Liver (tissue), 3 donors: ENCODE measurements around the gene NAT14.

Experiments used
- CTCF ChIP-seq: fragments of 150-350 bp; IDR thresholded peaks from 2 replicates; pipeline ENCODE4 v1.5.1; 2017; ENCODE audit warnings: improper control_type of control experiment, low read depth, low read length; ENCODE audit not compliant: missing input control
- EGR1 ChIP-seq, 2 donors: IDR thresholded peaks; 2 replicates each; pipeline ENCODE4 v1.6.1; 2016 to 2018; ENCODE audit warnings: antibody characterized with exemption in 2 of 2, low read depth in 2 of 2
- JUND ChIP-seq, 2 donors: IDR thresholded peaks; 2 replicates each; pipeline ENCODE4 v1.6.1; 2016; ENCODE audit warnings: antibody characterized with exemption in 2 of 2
- RAD21 ChIP-seq, 2 donors: IDR thresholded peaks; 2 replicates each; pipeline ENCODE4 v1.6.1; 2016; ENCODE audit warnings: antibody characterized with exemption in 2 of 2, mild to moderate bottlenecking in 2 of 2
- REST ChIP-seq: IDR thresholded peaks from 2 replicates; pipeline ENCODE4 v1.6.1; 2016; ENCODE audit warnings: antibody characterized with exemption, mild to moderate bottlenecking
- SP1 ChIP-seq: IDR thresholded peaks from 2 replicates; pipeline ENCODE4 v1.6.1; 2018; ENCODE audit warnings: antibody characterized with exemption, mild to moderate bottlenecking
- TAF1 ChIP-seq: conservative IDR thresholded peaks from 2 replicates; pipeline ENCODE4 v1.6.1; 2016; ENCODE audit warnings: antibody characterized with exemption, mild to moderate bottlenecking
- TF ChIP-seq, protein P1 (sequence below): IDR thresholded peaks from 2 replicates; pipeline ENCODE4 v1.6.1; 2016; ENCODE audit warnings: antibody characterized with exemption
- TF ChIP-seq, protein P2 (sequence below): IDR thresholded peaks from 2 replicates; pipeline ENCODE4 v1.6.1; 2016; ENCODE audit warnings: antibody characterized with exemption
- TF ChIP-seq, protein P3 (sequence below): IDR thresholded peaks from 2 replicates; pipeline ENCODE4 v1.6.1; 2016; ENCODE audit warnings: antibody characterized with exemption
- donor health status: healthy.
- donor health status: healthy.

- TF ChIP-seq CTCF: no peak
- TF ChIP-seq EGR1 (IDR thresholded peaks at IDR 0.05; ENCODE audit: low read depth in 2 of 2): no peak
- TF ChIP-seq, protein P1, sequence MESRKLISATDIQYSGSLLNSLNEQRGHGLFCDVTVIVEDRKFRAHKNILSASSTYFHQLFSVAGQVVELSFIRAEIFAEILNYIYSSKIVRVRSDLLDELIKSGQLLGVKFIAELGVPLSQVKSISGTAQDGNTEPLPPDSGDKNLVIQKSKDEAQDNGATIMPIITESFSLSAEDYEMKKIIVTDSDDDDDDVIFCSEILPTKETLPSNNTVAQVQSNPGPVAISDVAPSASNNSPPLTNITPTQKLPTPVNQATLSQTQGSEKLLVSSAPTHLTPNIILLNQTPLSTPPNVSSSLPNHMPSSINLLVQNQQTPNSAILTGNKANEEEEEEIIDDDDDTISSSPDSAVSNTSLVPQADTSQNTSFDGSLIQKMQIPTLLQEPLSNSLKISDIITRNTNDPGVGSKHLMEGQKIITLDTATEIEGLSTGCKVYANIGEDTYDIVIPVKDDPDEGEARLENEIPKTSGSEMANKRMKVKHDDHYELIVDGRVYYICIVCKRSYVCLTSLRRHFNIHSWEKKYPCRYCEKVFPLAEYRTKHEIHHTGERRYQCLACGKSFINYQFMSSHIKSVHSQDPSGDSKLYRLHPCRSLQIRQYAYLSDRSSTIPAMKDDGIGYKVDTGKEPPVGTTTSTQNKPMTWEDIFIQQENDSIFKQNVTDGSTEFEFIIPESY: no peak
- no peak for TF ChIP-seq REST
- TF ChIP-seq JUND (IDR thresholded peaks at IDR 0.05): no peak
- no peak for TF ChIP-seq SP1
- no peak for TF ChIP-seq RAD21 (IDR thresholded peaks at IDR 0.05)
- TF ChIP-seq, protein P2, sequence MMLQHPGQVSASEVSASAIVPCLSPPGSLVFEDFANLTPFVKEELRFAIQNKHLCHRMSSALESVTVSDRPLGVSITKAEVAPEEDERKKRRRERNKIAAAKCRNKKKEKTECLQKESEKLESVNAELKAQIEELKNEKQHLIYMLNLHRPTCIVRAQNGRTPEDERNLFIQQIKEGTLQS: no peak
- no peak for TF ChIP-seq TAF1
- TF ChIP-seq, protein P3, sequence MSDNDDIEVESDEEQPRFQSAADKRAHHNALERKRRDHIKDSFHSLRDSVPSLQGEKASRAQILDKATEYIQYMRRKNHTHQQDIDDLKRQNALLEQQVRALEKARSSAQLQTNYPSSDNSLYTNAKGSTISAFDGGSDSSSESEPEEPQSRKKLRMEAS: no peak
Observed at GRCh38 chr19:55446060-55446459, 38.9 kb upstream of the NAT14 start.
